GM12874 (cell line): ENCODE measurements around the gene RPS21.

Source experiments
- TF ChIP-seq, protein P1 (sequence below): IDR thresholded peaks from 2 replicates; pipeline ENCODE4 v1.5.1; 2011; ENCODE audit warnings: low read depth, mild to moderate bottlenecking, control low read depth, low read length, moderate library complexity; ENCODE audit not compliant: insufficient read depth

The RPS21 gene

DNA sequence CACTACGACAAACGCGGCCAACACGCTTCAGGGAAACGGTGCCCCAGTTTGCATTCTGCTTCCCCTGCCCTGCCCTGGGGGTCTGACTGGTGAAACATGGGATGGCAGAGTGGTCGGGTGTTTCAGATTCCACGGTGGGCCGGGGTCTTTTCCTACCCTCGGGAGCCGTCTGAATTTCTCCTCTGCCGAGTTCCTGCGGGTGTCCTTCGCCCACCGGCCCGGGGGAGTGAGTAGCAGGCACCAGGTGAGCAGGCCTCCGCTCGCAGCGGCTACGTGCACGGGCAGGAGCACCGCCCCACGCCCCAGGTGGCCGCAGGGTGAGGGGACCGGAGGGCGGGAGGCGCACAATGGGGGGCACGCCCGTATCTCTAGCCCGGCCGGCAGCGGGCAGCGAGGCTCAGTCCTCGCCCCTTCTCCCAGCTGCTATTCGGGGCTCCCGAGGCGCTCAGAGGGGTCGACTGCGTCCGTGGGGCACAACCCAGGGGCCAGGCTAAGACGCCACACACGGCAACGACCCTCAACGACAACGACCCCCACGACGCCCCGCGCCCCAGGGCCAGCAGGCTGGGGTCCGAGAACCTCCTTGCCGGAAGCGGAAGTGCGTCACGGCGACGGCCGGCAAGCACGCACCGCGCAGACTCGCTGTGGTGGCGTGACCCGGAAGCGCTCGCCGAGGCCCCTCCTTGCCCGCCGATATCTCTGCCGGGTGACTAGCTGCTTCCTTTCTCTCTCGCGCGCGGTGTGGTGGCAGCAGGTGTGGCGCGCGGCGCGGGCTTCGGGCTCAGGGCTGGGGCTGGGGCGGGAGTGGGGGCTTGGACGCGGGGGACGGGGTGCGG, at the start of gene RPS21:
Gene RPS21, plus strand, starts transcription at position 721 of the 836 bp plus-strand sequence. CDS start 236 bp downstream, outside the sequence.
- TF ChIP-seq, protein P1, sequence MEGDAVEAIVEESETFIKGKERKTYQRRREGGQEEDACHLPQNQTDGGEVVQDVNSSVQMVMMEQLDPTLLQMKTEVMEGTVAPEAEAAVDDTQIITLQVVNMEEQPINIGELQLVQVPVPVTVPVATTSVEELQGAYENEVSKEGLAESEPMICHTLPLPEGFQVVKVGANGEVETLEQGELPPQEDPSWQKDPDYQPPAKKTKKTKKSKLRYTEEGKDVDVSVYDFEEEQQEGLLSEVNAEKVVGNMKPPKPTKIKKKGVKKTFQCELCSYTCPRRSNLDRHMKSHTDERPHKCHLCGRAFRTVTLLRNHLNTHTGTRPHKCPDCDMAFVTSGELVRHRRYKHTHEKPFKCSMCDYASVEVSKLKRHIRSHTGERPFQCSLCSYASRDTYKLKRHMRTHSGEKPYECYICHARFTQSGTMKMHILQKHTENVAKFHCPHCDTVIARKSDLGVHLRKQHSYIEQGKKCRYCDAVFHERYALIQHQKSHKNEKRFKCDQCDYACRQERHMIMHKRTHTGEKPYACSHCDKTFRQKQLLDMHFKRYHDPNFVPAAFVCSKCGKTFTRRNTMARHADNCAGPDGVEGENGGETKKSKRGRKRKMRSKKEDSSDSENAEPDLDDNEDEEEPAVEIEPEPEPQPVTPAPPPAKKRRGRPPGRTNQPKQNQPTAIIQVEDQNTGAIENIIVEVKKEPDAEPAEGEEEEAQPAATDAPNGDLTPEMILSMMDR: no peak

GRCh38 chr20:62337558-62338293, 49.2 kb upstream of the RPS21 start:
- TF ChIP-seq, protein P1: no peak

DNA sequence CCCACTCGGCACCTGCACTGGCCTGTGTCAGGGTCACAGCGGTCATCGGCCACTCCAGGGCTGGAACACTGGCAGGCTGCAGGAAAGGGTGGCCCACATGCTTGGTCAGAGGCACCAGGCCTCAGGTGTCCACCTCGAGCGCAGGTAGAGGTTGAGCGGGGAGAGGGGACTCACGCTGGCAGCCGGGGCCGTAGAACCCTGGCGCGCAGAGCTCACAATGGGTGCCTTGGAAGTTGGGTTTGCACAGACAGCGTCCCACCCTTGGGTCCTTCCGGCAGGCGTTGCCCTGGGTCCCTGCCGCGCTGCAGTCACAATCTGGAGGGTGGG, 48.6 kb upstream of the RPS21 start:
- TF ChIP-seq, protein P1: no peak

GRCh38 chr20:62339647-62340062, 47.2 kb upstream of the RPS21 start:
- TF ChIP-seq, protein P1: no peak

- TF ChIP-seq, protein P1: no peak
These were observed 44.0 kb upstream of the RPS21 start for GRCh38 chr20:62342910-62343309.

GRCh38 chr20:62344092-62344491, 42.8 kb upstream of the RPS21 start:
- TF ChIP-seq, protein P1: no peak

DNA sequence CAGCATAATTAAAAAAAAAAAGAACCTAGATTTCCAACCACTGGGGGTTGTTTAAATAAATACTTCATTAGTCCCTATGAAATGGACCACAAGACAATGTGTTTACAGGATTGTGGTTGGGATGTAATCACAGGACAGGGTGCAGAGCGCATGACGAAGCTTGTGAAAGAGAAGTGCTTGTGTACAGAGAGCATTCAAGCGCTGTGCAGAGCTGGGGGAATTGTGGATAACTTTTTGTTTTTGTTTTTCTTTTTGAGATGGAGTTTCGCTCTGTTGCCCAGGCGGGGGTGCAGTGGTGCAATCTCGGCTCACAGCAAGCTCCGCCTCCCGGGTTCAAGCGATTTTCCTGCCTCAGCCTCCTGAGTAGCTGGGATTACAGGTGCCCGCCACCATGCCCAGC, 42.1 kb upstream of the RPS21 start:
- TF ChIP-seq, protein P1: no peak
